HG03097 (cell line): ENCODE data around the gene SLC9A9.
"Not testable (repeated sequence)": the region's sequence is repeated elsewhere in the genome, so short reads cannot be mapped to it uniquely, and the experiment has no call there.

Source experiments
- ATAC-seq: cut with Tn5 transposase; IDR thresholded peaks from one replicate; pipeline ENCODE4 v1.9.1; 2021; ENCODE audit not compliant: unreplicated experiment, low FRiP score

The SLC9A9 gene

DNA sequence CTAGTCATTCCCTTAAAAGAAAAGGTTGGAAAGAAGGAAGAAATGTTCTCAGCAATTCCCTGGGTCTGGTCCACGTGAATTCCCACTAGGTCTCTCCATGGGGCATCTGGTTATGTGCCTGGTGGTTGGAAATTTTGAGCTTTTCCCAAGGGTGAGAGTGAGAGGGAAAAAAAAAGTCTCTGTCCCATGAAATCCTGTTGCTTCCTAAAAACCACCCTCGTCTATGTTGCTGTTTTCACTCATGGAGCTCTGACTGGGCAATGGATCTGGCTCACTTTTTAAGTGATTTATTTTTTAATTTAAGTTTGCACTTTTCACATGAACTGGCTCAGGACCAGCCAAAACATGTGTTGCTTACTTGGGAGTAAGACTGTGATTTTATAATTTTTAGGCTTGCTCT lies 538.6 kb downstream of the SLC9A9 start:
- no peak for ATAC-seq

DNA sequence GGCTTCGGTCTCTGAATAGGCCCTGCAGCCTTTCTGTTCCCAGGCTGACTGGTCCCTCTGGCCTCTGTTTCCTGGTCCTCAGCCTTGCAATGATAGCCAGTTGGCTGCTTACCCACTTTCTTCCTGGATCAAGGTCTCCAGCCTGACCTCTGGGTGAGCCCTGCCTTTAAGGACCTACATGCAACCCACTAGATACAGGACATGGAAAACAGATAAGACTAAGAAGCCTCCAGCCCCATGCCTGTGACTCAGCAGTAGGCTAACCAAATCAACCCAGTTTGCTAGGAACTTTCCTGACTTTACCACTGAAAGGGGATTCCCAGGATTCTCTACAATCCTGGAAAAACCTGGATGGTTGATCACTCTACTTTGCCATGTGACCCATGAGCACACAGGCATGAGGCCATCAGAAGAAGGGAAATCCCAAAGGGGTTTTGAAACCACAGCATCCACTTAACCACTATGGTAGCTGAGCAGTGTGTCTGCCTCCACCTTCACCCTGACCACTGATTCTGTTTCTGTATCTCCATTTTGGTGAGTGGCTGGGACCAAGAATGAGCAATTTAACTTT lies 540.6 kb downstream of the SLC9A9 start:
- no peak for ATAC-seq

DNA sequence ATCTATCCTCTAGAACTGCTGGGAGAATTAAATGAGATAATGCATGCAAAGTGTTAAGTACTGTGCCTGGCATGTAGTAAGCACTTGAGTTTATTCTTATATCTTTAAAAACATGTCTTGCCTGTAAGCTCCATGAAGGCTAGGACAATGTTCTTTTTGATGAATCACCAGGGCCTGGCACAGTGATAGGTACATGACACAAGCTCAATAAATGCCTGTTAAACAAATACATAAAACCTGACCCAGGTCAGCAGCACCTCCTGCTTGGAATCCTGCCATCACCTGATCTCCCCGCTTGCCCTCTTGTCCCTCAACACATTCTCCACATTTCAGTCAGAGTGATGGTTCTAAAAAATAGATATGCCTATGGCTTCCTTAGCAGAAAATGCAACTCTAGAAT lies 541.9 kb downstream of the SLC9A9 start:
- no peak for ATAC-seq

DNA sequence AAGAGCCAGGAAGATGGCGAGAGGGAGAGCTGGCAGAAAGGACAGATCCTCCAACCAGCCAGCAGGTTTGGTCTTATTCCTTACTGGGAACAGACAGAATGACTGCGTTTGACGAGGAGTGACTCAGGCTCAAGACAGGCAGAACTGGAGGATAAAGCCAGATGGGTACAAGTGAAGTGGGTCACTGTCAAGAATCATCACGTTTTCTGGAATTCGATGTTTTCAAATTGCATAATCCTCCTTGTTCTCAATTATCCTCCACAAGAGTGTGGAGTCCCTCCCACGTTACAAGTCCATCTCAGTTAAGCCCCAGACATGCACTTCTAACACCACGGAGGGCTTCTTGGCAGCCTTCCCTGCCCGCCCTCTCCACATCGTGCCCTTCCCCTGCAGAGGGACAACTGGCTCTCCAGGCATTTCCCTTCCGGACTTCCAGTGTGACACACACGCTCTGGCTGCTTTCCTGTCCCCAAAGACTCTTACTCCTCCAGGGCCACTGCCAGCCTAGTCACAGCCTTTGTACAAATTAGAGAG lies 545.6 kb downstream of the SLC9A9 start:
- ATAC-seq = no peak

DNA sequence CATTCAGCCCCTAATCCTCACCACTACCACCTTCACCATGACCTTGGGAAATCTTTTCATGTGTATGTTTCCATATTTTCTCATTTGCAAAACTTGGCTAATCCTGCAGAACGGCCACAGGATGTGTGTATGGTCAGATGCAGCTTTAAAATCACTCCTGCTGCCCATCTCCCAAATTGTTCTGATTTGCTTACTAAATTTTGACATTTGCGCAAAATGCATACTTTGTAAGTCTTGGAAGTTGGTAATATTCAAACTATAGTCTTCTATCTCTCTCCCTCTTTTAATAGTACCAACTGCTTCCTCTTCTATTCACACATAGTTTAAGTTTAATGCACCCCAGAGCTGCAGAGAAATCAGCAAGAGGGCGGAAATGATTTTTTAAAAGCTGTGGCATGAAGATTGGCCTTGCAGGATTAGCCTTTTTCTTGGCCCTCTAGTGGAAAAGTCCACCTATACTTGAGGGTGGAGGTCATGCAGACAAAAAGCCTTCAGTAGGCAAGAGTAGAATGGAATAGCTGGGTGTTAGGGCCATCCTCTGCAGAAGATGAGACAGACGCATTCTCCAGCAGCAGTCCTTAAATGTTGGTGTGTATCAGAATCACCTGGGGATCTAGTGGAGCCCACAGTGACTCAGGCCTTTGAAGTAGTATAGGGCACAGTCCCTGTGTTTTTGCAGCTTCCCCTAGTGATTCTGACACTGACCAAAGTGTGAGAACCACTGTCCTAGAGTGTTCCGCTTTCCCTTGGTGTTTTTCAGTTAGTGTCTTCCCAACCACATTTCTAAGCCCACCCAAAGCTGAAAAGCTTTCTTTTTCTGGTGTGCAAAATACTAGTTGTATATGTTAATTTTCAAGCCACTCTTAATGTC lies 547.0 kb downstream of the SLC9A9 start:
- ATAC-seq = no peak

DNA sequence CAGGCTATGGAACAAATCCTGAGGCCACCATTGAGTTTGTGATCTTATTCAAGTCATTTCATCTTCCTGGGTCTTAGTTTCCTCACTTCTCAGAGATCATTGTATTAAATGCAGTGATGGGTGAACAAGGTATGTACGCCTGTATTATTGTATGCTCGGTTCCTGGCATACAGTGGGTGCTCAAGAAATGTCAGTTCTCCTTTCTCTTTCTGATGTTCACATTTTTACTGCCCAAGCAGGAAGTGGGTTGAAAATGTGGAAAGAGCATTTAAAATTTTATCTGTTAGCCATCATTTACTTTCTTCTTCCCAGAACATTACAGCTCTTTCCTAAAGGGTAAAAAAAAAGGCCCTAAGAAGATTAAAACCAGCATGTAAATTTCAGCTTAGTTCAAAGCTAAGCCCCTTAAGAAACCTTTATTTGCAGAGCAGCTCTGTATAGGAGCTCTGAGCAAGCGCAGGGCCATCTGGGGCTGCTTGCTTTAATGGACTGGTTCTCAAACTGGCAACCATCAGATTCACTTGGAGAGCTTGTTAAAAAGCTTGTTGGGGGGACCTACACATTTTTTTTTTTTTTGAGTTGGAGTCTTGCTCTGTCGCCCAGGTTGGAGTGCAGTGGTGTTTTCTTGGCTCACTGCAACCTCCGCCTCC lies 549.3 kb downstream of the SLC9A9 start:
- no peak for ATAC-seq

DNA sequence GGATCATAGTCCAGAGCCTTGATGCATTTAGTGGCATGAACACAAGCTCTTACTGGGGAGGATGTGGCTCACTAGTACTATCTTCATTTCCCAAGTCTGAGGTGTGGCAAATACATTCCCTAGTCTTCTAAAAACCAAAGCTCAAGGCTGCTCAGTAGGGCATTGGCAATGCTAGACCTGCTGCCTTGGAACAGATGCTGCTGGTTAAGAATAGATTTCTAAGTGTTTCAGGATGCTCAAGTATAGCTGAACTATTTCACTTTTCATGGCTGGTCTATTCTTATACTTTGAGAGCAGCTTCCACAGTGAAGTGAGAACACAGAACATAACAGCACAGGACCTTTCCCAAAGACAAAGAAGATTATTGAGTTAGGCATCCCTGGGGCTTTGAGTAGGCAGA lies 549.9 kb downstream of the SLC9A9 start:
- ATAC-seq = no peak

DNA sequence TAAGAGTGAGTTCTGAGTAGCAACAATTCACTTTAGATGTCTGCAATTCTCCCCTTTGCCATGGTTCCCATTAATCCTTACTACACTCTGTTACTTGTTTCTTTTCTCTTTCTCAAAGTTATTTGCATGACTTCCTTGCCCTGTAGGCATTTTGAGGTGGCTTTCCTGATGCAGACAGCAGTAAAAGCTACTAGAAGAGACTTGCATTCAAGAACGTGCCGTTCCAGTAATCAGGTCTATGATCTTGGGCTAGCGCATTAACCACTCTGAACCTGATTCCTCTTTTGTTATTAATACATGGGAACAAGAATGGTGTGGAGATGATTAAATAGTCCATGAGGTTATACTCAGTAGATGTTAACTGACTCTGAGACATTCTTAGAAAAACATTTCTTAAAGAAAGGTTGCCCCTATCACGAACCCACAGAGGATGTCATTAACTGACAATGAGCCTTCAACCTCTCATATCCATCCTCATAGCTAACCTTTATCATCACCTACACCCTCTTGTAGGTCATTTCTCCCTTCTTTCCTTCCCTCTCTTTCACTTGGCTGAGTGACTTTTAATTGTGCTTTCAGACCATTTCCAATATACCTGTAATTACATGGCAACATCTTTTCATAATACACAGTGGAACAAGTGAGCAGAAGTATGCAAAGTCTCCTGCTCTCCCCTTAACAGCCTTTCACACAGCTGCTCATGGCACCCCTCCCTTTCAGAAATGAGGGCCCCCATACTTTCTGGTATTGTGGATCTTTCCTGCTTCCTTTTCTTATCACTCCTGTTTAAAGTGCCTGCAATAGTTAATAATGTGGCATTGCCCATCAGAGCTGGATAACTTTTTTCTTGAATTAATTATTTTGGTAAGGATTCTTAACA lies 552.8 kb downstream of the SLC9A9 start:
- no peak for ATAC-seq

DNA sequence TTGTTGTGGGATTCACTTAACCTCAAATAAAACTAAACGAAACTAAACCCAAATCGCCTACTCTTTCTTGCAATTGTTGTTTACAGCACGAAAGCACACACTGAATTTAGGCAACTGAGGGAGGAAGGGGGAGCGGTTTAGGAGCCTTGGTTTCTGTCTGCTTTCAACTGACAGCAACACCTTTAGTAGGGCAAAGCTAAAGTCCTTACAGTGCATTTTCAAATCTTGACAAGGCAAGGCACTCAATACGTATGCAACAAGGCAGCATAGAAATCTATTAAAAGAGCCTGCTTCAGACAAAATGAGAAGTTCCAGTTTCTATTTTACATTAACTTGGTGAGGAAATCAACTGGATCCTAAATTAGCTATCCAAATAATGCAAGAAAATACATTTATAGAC lies 554.1 kb downstream of the SLC9A9 start:
- no peak for ATAC-seq

DNA sequence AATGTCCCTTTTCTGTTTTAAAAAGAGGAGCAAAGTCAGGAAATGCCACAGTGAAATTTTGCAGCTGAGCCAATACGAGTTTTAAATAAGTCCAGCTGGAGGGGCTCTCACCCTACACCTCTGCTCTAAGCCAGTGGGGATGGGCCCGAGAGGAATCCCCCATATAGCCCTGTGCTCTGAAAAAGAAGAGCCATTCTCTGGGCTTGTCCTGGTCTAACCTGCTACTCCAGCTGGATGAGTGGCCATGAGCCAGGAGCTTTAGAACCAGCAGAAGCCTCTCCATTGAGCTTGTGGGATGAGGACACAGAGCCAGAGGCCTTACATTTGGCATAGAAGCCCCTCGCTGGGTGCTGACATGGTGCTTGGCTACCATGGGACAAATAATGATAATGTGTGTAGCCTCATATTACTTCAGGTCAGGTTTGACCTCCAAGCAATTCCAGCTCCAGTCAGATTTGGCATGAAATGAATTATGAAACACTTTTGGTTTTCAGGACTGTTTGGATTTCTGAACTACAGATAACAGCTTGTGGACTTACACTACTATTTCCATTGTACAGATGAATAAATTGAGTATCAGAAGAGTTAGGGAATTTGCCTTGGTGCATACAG lies 556.3 kb downstream of the SLC9A9 start:
- ATAC-seq = no peak

DNA sequence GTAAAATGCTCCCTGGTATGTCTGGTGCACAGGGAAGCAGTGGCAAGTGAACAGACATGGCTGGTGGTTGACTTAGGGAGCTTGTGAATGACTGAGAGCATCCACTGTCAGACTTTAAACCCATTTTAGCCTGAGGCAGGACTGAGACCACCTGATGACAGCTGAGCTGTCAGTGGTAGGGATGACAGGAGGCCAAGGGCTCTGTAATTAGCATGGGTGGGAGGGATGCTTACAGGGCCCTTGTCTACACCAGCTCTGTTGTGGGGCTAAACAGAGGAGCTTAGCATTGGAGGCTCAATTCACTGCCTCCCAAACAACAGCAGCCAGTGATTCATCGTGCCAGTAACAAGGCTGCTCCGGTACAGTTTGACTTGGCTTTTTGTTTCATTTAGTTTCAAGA lies 559.3 kb downstream of the SLC9A9 start:
- no peak for ATAC-seq

DNA sequence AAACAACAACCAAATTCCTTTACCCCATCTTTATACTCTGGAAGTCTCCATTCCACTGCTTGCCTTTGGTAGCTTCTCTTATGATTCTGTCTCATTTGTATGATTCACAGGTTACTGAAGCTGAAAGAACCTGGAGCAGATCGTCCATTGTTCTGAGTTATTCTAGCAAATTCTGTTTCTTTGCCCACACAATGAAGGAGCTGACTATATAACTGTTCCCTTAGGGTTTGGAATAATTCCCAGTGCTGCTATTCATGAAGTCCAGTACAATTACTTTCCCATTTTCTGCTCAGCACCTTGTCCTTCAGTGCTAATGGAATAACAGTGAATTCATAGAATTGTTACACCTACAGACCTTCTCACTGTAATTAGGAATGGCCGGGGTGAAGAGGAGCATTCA lies 560.9 kb downstream of the SLC9A9 start:
- no peak for ATAC-seq

DNA sequence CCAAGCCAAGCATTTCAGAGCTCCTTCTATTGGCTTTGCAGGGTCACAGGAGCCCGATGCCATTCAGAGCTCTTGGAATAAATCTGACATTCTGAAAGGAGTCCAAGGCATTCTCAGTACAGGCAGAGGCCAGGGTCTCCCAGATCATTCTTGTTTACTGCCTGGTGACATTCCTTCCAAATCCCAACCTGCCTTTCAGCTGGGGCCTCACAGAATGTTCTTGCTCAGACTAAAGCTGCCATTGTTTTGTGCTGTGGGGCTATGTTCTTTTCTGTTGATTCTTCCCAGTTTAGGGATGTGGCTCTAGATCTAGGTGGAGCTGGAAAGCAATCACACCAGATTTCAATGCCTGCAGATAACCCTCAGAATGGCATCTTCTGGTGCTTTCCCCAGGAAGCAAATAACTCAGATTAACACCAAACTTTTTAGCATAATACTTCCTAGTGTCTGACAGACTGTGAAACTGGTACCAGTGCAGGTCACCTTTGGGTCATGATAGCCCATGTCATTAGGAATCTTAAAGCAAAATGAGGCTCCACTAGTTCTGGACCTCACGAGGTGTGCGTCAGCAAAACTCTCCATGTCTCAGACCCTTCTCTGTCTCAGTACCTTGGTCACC lies 561.8 kb downstream of the SLC9A9 start:
- no peak for ATAC-seq

DNA sequence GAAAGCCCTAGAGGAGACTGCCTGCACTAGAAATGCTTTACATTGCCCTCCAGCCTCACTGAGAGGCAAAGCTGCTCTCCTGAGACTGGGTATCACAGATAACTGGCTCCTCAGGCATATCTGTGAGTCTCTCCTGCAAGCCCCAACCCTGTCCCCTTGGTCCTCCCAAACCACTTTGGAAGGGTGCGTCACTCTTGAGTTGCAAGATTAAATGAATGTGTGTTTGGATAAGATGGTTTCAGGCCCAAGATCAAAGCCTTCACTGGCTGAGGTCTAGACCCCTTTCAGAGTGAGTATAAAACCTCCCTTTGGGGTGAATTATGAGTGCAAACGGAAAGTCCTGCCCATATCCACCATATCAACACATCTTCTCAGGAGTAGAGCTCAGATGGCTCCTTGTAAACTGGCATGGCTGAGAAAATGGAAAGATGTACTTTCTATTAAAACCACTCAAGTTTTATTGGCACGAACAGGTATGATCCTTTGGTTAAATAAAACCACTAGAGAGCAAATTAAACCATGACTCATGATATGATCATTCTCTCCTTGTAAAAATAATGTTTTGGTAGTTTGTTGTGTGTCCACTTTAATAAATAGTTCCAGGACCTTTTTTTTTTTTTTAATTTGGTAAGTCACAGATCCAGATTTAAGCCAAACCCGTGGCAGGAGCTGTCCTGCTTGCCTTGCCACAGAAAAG lies 564.7 kb downstream of the SLC9A9 start:
- ATAC-seq = no peak

DNA sequence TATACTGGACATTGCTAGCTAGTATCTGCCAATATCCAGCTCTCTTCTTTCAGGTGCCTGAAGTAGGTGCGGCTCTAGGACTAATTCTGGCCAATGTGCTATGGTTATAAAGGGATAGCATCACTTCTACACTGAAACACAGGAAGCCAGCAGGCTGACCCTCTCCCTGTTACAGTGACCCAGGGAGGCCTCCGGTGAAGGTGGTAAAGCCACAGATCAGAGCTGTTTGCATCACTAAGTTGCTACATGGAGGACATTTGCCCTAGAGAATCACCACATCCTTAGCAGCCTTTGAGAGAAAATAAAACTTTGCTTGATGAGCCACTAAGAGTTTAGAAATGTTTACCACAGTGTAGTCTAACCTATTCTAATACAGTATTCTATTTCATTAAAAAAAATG lies 567.3 kb downstream of the SLC9A9 start:
- no peak for ATAC-seq

DNA sequence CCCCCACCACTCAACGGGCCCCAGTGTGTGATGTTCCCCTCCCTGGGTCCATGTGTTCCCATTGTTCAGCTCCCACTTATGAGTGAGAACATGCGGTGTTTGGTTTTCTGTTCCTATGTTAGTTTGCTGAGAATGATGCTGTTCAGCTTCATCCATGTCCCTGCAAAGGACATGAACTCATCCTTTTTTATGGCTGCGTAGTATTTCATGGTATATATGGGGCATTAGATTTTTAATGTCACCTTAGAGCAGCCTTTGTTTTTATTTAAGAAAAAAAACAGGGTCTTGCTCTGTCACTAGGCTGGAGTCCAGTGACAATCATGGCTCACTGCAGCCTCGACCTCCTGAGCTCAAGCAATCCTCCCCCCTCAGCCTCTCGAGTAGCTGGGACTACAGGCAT lies 568.7 kb downstream of the SLC9A9 start:
- ATAC-seq = not testable (repeated sequence)

DNA sequence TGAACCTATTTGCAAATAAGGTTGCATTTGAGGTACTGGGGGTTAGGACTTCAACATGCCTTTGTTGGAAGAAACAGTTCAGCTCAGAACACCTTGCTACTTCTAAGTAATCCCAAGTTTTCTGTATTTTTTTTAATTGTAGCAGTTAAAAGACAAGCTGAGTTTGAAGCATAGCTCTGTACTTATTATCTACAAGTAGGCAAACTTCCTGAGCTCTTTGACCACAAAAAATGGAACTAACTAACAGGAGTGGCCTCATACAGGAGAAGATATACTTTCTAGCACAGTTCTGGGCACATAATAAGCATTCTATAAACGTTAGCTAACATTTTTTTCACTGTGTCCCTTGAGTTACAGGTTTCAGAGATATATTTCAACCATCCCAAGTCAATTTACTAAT lies 569.5 kb downstream of the SLC9A9 start:
- no peak for ATAC-seq

DNA sequence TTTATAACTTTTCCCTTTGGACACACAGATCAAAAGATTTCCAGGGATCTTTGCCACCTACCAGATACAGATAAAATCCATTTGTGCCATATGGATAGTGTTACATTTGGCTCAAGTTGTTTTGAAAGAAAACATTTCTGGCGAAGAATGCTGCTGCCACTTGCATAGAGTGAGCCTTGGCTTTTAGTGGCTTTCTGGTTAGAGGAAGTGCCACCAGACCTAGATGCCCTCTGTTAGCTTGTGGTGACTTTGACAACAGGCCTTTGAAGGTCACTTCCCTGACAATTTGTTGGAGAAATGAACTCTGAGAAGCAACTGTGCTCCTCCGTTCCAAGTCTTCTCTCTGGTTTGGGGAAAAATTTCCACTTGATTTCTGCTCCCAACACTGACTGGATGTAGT lies 570.7 kb downstream of the SLC9A9 start:
- ATAC-seq = no peak

DNA sequence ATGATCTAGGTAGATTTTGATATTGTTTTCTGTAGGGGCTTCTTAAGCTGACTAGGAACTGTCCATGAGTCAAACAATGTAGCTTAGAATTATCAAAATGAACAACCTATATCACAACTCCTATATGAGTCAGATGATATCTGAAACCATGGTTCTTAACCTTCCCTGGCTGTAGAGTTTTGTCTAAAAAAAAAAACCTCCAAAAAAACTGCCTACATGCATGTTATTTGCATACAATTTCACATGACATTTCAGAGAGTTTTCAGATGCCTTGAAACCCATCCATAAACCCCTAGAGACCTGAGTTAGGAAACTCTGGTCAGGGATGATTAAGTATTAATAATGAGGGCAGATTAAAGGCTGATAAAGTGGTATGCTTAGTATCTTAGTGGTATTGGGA lies 571.7 kb downstream of the SLC9A9 start:
- peak; percentile 76 for ATAC-seq
